GM13976 (cell line): ENCODE measurements around the gene POLA2.

Experiments
- DNase-seq: peaks from one replicate; pipeline ENCODE4 v3.0.0; 2012; ENCODE audit warnings: low spot score
- in situ Hi-C: fragments of 300-500 bp; cut with MboI; formaldehyde crosslinking; loops from one replicate; pipeline ENCODE4 v1.12.0; 2022; ENCODE audit warnings: low sequenced_read_pairs, mixed read lengths, inconsistent platforms; ENCODE audit not compliant: unreplicated experiment
- TF ChIP-seq, protein P1 (sequence below): IDR thresholded peaks from 2 replicates; pipeline ENCODE4 v1.5.1; 2012; ENCODE audit warnings: borderline replicate concordance, mild to moderate bottlenecking; ENCODE audit not compliant: insufficient read depth; ENCODE audit errors: extremely low read depth, missing control alignments, control extremely low read depth

The POLA2 gene

DNA sequence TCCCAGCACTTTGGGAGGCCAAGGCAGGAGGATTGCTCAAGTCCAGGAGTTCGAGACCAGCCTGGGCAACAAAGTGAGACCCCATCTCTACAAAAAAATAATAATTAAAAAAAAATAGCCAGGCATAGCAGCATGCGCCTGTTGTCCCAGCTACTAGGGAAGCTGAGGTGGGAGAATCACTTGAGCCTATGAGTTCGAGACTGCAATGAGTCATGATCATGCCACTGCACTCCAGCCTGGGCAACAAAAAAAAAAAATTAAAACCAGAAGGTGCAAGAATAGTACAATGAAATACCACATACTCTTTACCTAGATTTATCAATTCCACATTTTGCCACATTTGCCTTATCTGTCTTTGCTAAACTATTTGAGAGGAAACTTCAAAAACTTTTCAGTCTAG lies 80.1 kb downstream of the POLA2 start:
- TF ChIP-seq, protein P1, sequence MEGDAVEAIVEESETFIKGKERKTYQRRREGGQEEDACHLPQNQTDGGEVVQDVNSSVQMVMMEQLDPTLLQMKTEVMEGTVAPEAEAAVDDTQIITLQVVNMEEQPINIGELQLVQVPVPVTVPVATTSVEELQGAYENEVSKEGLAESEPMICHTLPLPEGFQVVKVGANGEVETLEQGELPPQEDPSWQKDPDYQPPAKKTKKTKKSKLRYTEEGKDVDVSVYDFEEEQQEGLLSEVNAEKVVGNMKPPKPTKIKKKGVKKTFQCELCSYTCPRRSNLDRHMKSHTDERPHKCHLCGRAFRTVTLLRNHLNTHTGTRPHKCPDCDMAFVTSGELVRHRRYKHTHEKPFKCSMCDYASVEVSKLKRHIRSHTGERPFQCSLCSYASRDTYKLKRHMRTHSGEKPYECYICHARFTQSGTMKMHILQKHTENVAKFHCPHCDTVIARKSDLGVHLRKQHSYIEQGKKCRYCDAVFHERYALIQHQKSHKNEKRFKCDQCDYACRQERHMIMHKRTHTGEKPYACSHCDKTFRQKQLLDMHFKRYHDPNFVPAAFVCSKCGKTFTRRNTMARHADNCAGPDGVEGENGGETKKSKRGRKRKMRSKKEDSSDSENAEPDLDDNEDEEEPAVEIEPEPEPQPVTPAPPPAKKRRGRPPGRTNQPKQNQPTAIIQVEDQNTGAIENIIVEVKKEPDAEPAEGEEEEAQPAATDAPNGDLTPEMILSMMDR: no peak
- in situ Hi-C loops: no loop called here
- DNase-seq: no peak
